GM19023 (cell line): ENCODE measurements around the gene NDST3.

Source experiments
- ATAC-seq: cut with Tn5 transposase; IDR thresholded peaks from one replicate; pipeline ENCODE4 v1.9.1; 2021; ENCODE audit warnings: mild to moderate bottlenecking, moderate library complexity; ENCODE audit not compliant: unreplicated experiment

The NDST3 gene

GRCh38 chr4:118173956-118174725 is 139.9 kb downstream of the NDST3 start:
- no peak for ATAC-seq

- no peak for ATAC-seq
Observed at GRCh38 chr4:118175506-118175905, 141.2 kb downstream of the NDST3 start.

GRCh38 chr4:118177126-118177525 is 142.8 kb downstream of the NDST3 start:
- ATAC-seq, result no peak

GRCh38 chr4:118180776-118181175 is 146.5 kb downstream of the NDST3 start:
- no peak for ATAC-seq

GRCh38 chr4:118190903-118191302 is 156.6 kb downstream of the NDST3 start:
- no peak for ATAC-seq

- ATAC-seq, result no peak
Observed at GRCh38 chr4:118193421-118193820, 159.1 kb downstream of the NDST3 start.

- no peak for ATAC-seq
Observed at GRCh38 chr4:118206627-118207026, 172.3 kb downstream of the NDST3 start.

GRCh38 chr4:118213101-118213500 is 178.8 kb downstream of the NDST3 start:
- ATAC-seq, result no peak

- no peak for ATAC-seq
Observed at GRCh38 chr4:118215826-118216225, 181.5 kb downstream of the NDST3 start.

GRCh38 chr4:118221227-118221800 is 187.0 kb downstream of the NDST3 start:
- no peak for ATAC-seq

GRCh38 chr4:118224243-118224829 is 190.1 kb downstream of the NDST3 start:
- ATAC-seq, result no peak

GRCh38 chr4:118225511-118225910 is 191.2 kb downstream of the NDST3 start:
- ATAC-seq, result no peak

- no peak for ATAC-seq
Observed at GRCh38 chr4:118226311-118227010, 192.2 kb downstream of the NDST3 start.

GRCh38 chr4:118235566-118236120 is 201.4 kb downstream of the NDST3 start:
- ATAC-seq, result no peak

GRCh38 chr4:118237531-118237930 is 203.2 kb downstream of the NDST3 start:
- no peak for ATAC-seq

GRCh38 chr4:118249890-118250289 is 215.6 kb downstream of the NDST3 start:
- no peak for ATAC-seq

GRCh38 chr4:118254368-118254767 is 220.1 kb downstream of the NDST3 start:
- no peak for ATAC-seq

- ATAC-seq, result no peak
Observed at GRCh38 chr4:118259111-118259510, 224.8 kb downstream of the NDST3 start.

GRCh38 chr4:118260309-118260708 is 226.0 kb downstream of the NDST3 start:
- no peak for ATAC-seq

GRCh38 chr4:118264096-118264495 is 229.8 kb downstream of the NDST3 start:
- ATAC-seq, result no peak
